HG03342 (cell line): ENCODE data around the gene SSH2.
A peak's percentile ranks its signal among the peaks of the same experiment; 100 is the strongest.
"Not testable (repeated sequence)": the region's sequence is repeated elsewhere in the genome, so short reads cannot be mapped to it uniquely, and the experiment has no call there.

Source experiments
- ATAC-seq: cut with Tn5 transposase; IDR thresholded peaks from one replicate; pipeline ENCODE4 v1.9.1; 2021; ENCODE audit warnings: mild to moderate bottlenecking, moderate library complexity; ENCODE audit not compliant: unreplicated experiment

Gene SSH2, protein sequence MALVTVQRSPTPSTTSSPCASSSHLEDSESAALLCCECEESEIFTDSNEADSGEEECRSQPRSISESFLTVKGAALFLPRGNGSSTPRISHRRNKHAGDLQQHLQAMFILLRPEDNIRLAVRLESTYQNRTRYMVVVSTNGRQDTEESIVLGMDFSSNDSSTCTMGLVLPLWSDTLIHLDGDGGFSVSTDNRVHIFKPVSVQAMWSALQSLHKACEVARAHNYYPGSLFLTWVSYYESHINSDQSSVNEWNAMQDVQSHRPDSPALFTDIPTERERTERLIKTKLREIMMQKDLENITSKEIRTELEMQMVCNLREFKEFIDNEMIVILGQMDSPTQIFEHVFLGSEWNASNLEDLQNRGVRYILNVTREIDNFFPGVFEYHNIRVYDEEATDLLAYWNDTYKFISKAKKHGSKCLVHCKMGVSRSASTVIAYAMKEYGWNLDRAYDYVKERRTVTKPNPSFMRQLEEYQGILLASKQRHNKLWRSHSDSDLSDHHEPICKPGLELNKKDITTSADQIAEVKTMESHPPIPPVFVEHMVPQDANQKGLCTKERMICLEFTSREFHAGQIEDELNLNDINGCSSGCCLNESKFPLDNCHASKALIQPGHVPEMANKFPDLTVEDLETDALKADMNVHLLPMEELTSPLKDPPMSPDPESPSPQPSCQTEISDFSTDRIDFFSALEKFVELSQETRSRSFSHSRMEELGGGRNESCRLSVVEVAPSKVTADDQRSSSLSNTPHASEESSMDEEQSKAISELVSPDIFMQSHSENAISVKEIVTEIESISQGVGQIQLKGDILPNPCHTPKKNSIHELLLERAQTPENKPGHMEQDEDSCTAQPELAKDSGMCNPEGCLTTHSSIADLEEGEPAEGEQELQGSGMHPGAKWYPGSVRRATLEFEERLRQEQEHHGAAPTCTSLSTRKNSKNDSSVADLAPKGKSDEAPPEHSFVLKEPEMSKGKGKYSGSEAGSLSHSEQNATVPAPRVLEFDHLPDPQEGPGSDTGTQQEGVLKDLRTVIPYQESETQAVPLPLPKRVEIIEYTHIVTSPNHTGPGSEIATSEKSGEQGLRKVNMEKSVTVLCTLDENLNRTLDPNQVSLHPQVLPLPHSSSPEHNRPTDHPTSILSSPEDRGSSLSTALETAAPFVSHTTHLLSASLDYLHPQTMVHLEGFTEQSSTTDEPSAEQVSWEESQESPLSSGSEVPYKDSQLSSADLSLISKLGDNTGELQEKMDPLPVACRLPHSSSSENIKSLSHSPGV (N-terminal part only)

DNA sequence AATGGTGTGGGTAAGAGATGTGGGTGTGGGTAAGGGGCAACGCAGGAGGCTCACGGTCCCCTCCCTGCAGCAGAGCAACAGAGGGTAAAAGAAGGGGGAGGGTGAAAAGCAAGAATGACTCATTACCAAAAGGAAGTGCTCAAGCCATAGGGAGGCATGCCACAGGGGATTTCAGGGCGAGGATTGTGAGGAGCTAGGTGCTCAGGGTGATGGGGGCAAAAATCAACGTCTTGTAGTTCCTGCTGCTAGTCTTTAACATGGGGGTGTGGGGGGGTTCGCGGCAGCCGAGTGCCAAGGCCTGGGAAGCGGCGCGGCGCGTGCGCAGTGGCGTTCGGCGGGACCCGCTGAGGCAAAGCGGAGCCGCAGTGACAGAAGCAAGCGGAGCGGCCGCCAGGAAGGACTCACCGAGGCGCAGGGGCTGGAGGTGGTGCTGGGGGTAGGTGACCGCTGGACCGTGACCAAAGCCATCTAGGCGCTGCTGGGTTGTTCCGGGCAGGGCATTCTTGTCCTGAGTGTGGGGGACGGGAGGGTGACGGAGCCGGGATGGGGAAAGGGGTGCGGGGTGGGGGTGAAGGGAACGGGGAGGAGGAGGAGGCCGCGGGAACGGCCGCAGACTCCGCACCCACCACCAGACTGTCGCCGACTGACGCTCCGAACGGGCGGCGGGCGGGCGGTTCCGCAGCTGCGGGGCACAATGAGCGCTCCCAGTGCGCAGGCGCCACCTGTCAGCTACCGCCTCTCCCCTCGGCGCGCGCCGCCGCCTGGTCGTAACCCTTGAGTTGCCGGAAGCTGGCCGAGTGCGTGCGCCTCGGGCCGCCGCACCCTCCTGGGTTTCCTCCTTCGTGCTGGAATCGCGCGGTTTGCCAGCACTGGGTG, at the start of gene SSH2:
SSH2 (minus strand) TSS at position 696 of the 876 bp plus-strand sequence; CDS start at position 468, 228 bp downstream.
- peak; percentile 40 for ATAC-seq

DNA sequence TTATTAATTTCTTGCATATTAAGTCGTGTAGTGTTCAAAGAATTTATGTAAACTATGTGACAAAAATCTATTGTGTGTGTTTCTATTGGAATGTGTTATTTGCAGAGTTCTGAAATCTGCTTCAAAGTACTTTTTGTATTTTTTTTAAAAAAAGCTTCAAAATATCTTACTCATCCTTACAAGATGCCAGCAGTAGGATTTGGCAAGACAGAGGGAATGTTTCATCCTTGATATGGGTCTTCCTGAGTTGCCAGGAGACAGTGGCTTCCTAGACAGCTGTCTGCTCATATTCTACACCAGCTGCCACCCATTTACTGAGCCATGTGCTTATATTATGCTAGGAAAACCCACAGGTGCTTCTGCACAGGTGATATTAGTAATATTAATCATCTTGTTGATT, 47.8 kb upstream of the SSH2 start:
- no peak for ATAC-seq

DNA sequence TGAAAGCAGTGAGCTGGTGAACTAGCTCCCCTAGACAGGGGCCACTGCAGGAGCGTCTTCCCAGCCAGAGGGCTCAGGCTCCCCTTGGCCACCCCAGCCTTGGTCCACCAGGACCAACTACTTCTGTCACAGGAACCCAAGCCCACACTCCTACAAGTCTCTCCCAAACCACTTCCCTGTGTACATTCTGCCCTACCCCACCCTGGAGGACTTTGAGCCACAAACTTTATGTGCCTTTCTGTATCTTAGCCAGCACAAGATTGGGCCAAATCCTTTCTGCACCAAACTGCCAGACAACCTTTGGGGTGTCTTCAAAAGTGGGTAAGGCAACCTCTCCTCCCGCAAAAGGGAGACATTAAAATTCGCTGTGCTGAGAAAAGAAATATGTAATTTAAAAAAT, 43.0 kb upstream of the SSH2 start:
- ATAC-seq: no peak

DNA sequence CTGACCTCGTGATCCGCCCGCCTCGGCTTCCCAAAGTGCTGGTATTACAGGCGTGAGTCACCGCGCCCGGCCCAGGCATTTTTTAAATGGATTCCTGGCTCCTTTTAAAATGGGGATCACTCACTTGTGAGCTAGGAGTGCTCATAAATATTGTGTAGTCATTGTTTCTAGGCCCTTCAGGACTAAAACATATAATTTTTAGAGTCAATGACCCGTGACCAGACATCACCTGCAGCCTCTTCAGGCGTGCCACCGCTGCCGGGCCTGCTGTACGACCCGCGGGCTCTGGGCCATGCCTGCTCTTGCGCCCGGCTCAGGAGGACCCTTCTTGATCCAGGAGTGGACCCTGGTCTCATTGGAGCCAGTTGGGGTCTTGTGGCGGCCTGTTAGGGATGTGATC, 42.2 kb upstream of the SSH2 start:
- ATAC-seq: no peak

DNA sequence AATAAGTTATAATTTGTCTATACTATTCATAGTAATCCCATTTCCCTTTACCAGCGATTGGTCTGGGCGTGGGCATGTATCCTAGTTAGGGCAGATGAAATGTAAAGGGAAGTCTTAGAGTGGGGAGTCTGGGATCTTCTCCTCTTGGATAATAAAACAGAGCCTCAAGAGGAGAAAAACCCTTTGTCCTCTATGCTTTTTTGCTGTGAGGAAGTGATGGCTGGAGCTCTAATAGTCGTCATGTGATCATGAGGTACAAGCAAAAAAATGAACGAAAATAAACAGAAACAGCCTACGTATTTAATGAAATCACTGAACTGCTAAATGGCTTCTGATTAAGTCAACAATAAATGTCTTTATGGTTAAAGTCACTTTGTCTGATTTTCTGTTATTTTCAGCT, 38.2 kb upstream of the SSH2 start:
- no peak for ATAC-seq

DNA sequence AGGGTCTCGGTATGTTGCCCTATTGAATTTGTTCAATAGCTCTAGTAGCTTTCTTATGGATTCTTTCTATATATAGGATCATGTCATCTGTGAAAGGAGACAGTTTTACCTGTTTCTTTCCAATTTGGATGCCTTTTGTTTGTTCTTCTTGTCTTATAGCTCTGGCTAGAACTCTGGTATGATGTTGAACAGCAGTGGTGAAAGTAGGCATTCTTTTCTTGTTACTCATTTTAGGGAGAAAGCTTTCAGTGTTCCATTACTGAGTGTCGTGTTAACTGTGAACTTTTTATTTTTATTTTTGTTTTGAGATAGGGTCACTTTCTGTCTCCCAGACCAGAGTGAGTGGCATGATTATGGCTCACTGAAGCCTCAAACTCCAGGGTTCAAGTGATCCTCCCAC, 32.6 kb upstream of the SSH2 start:
- ATAC-seq: no peak

DNA sequence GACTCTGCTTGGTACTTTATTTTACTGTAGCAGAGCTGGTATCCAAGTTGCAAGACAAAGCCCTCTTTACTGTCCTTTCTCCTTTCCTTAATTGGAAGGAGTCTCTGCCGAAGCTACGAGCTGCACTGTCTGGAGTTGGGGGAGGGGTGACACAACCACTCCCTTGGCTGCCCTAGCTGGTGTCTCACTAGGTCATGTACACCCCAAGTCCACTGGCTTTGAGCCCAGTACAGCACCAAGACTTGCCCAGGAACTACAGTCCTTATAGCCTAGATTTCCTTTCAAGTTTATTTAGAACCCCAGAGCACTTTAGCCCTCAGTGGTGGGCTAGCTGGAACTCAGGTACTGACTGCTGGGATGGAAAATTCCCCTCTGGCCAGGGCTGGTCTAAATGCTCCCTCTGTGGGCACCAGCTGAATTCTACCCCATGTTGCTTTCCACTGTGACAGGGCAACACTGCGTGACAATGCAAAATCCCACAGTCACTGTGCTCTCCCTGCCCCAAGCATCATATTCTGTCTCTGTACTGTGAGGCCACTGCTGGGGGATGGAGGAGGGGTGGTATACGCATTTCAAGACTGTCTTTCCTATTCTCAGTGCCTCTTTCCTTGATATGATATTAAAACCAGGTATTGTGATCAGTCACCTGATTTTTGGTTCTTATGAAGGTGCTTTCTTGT, 29.8 kb upstream of the SSH2 start:
- no peak for ATAC-seq

DNA sequence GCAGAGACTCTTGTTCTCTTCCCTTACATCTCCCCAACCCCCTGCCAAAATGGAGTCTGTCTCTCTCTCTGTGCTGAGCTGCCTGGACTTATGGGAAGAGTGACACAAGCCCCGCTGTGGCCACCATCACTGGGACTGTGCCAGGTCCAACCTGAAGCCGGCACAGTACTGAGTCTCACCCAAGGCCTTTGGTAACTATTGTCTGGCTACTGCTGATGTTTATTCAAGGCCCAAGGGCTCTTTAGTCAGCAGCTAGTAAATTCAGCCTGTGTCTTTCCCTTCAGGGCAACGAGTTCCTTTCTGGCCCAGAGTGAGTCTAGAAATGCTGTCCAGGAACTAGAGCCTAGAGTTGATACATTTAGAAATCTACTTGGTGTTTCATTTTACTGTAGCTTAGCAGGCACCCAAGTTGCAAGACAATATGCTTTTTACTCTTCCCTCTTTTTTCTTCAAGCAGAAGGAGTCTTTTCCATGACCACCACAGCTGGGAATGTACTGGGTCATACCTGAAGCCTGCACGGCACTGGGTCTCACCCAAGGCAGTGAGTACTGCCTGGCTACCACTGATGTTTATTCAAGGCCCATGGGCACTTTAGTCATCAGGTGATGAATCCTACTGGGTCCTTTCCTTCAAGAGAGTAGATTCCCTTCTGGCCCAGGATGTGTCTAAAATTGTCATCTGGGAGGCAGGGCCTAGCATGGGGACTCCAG, 29.1 kb upstream of the SSH2 start:
- ATAC-seq: no peak

DNA sequence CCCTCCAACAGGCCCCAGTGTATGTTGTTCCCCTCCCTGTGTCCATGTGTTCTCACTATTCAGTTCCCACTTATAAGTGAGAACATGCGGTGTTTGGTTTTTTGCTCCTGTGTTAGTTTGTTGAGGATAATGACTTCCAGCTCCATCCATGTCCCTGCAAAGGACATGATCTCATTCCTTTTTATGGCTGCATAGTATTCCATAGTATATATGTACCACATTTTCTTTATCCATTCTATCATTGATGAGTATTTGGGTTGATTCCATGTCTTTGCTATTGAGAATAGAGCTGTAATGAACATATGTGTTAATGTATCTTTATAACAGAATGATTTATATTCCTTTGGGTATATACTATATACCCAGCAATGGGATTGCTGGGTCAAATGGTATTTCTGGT, 27.5 kb upstream of the SSH2 start:
- ATAC-seq: not testable (repeated sequence)

DNA sequence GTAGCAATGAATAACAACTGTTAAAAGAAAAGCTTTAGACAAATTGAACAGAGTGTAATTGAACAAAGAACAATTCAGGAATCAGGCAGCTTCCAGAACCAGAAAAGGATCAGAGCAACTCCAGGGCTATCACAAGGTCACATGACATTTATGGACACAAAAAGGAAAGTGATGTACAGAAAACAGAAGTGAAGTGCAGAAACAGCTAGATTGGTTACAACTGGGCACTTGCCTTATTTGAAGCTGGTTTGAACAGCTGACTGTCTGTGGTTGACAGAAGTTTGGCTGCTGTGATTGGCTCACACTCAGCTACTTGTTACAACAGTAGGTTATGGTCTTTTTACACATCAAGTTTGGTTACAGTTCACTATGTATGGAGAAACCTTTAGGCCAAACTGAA, 26.2 kb upstream of the SSH2 start:
- ATAC-seq: no peak

DNA sequence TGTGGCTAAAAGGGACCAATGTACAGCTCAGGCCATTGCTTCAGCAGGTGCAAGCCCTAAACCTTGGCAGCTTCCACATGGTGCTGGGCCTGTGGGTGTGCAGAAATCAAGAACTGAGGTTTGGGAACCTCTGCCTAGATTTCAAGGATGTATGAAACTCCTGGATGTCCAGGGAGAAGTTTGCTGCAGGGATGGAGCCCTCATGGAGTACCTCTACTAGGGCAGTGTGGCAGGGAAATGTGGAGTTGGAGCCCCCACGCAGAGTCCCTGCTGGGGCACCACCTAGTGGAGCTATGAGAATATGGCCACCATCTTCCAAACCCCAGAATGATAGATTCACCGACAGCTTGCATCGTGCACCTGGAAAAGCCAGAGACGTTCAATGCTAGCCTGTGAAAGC, 24.4 kb upstream of the SSH2 start:
- ATAC-seq: no peak

DNA sequence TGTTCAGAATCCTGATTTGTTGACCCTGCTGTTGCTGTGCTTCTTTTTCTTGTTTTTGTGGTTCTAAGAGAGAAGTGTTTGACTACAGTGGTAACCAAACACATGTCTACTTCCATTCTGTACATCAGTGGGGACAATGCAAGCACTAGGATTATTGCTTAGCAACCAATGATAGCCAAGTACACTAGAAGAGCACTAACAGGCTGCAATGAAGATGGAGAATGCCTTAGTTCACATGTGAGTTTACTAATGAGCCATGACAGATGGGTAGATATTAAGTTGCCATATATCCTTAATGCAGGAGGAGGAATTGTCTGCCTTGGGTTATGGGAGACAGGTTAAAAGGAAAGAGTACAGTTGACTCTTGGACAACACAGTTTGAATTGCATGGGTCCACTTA, 19.7 kb upstream of the SSH2 start:
- no peak for ATAC-seq

DNA sequence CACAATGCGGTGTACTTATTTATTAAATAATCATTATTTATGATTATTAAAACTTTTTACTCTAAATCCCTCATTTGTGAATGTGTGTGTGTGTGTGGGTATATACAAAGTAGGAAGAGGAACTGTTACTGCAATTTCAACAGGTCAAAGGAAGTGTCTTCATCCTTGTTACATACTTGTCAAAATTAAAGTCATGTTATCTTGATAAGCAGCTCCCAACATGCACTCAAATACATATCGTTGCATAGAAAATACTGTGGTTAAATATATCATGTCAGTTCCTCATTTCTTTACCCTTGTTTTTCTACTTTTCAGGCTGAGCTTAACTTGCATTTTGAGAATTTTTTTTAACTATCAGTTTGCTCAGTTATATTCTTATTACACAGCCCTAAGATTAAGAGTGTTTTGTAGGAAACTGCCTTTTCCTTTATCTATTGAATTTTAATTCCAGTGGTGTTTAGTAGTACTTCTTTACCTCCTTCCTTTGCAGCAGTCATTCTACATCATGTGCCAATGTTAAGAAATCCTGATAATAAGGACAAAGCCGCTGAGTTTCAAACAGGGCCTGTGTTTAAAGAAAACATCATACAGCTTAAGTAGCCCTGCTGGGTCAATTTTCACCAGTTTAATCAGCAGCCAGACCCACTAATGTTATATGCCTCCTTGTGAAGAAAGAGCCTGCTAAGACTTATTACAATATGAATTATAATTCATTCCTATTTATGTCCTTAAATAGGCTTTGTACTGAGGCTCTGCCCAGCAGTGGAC, 18.6 kb upstream of the SSH2 start:
- ATAC-seq: no peak

DNA sequence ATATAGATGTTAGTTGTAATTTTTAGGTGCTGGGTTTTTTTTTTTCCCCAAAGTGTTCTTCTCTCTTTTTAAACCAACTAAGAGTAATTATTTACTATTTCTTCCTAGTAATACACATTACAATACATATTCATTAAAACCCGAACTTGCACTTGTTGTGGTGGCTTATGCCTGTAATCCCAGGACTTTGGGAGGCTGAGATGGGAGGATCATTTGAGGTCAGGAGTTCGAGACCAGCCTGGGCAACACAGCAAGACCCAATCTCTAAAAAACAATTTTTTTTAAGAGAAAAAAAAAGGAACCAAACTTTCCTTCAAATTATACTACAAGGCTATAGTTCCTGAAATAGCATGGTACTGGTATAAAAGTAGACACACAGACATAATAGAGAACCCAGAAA, 15.3 kb upstream of the SSH2 start:
- no peak for ATAC-seq

DNA sequence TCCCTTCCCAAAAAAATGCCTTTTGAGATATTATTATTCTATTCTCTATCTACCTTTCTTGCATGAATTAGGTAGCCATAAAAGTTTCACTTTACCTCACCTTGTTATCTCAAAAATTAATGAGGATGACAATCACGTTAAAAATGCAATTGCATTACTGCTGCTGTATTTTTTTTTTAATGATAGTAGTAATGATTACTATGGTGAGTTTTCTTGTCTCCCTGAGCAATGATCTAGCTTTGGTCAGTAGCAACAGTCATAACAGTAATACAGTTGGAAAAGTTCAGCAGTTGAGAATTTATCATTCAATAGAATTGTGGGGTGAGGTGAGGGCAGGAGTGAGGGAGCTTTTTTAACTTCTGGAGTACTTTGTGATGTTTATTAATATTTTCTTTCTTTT, 11.3 kb upstream of the SSH2 start, which contains the start of gene EFCAB5:
EFCAB5 (plus strand) TSS at position 301 of the 400 bp plus-strand sequence. CDS start 163 bp downstream, outside the sequence.
- no peak for ATAC-seq

DNA sequence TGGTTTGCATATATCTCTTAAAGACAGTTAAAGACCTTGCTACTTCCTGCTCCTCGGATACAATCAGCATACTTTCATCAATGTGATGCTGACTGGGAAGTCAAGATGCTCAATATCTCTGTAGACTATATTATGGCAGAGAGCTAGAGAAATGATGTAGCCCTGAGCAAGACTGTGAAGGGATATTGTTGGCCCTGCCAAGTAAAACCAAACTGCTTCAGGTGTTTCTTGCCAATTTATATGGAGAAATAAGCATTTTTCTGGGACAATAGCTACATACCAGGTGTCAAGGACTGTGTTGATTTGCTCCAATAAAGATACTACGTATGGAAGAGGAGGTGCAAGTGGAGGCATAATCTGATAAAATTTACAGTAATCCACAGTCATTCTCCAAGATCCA, 6.7 kb upstream of the SSH2 start:
- ATAC-seq: no peak

DNA sequence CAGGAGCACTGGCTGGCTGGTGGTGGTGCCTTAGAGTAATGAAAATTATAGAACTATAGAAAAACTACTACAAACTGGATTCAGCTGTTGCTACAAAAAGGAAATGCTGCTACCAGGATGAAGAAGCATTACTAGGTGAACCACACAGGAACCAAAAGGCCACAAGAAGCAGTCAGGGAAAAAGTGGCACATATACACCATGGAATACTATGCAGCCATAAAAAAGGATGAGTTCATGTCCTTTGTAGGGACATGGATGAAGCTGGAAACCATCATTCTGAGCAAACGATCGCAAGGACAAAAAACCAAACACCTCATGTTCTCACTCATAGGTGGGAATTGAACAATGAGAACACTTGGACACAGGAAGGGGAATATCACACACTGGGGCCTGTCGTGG, 5.9 kb upstream of the SSH2 start:
- not testable (repeated sequence) for ATAC-seq

DNA sequence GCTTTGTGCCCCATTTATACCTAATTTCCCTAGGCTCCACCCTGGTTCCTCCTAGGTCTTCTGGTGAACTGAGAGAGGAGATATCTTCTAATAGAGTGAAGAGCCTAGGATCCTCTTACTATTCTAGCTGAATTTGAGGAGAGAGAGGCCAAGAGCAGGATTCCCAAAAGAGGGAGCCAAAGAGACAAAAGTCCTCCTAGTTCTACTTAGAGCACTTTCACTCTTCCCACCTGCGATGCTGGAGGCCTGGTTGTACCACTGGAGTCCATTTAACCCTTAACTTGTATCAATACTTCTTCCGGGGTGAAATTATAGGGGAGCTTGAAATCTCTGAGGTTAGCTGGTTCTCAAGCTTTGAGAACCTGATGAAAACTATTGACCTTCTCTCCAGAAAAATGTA, 3.4 kb upstream of the SSH2 start:
- ATAC-seq: no peak
